GM23338 (cell line): Measurements from ENCODE around the gene MPHOSPH10. TPM values are rescaled to one million over a fixed set of nuclear protein-coding genes. Genes with fewer than 3 reads are reported as not detected.

Source experiments
- ATAC-seq: fragments of 200-7000 bp; cut with Tn5 transposase; 3 replicates; pipeline ENCODE4 v1.9.1; 2020
- DNase-seq: peaks from one replicate; pipeline ENCODE4 v3.0.0-alpha.2; 2015; ENCODE audit warnings: low spot score
- H2AFZ ChIP-seq: fragments of 200-600 bp; sonication (generic); 2 replicates; pipeline ENCODE4 v1.8.0; 2016; ENCODE audit warnings: antibody characterized with exemption, mild to moderate bottlenecking, moderate library complexity
- H3F3A ChIP-seq: fragments of 200-600 bp; sonication (generic); replicated peaks from 2 replicates; pipeline ENCODE4 v1.8.0; 2017; ENCODE audit warnings: antibody characterized with exemption, mixed run types, low read depth
- H3K27ac ChIP-seq: fragments of 200-600 bp; sonication (generic); 2 replicates; pipeline ENCODE4 v1.6.1; 2016; ENCODE audit warnings: low read depth
- H3K27me3 ChIP-seq: fragments of 200-600 bp; sonication (generic); 2 replicates; pipeline ENCODE4 v1.8.0; 2016; ENCODE audit warnings: mild to moderate bottlenecking, mixed run types, moderate library complexity; ENCODE audit not compliant: insufficient read depth
- H3K36me3 ChIP-seq: fragments of 200-600 bp; sonication (generic); 2 replicates; pipeline ENCODE4 v1.8.0; 2016; ENCODE audit warnings: mild to moderate bottlenecking; ENCODE audit not compliant: insufficient read depth
- H3K4me1 ChIP-seq: fragments of 200-600 bp; sonication (generic); 2 replicates; pipeline ENCODE4 v1.8.0; 2016; ENCODE audit warnings: mild to moderate bottlenecking, moderate library complexity; ENCODE audit not compliant: insufficient read depth
- H3K4me2 ChIP-seq: fragments of 200-600 bp; sonication (generic); 2 replicates; pipeline ENCODE4 v1.7.1; 2017; ENCODE audit warnings: mixed run types
- H3K4me3 ChIP-seq: fragments of 200-600 bp; sonication (generic); 2 replicates; pipeline ENCODE4 v1.6.1; 2016; ENCODE audit warnings: mixed run types
- H3K79me2 ChIP-seq: fragments of 200-600 bp; sonication (generic); replicated peaks from 2 replicates; pipeline ENCODE4 v1.8.0; 2017; ENCODE audit warnings: mild to moderate bottlenecking; ENCODE audit not compliant: insufficient read depth
- H3K9me2 ChIP-seq: fragments of 200-600 bp; sonication (generic); 2 replicates; pipeline ENCODE4 v1.8.0; 2017; ENCODE audit not compliant: insufficient read depth
- H4K20me1 ChIP-seq: fragments of 200-600 bp; sonication (generic); replicated peaks from 2 replicates; pipeline ENCODE4 v1.8.0; 2017; ENCODE audit warnings: mild to moderate bottlenecking; ENCODE audit not compliant: insufficient read depth
- H3K27ac Mint-ChIP-seq: 2 replicates; pipeline ENCODE4 v1.8.0; 2020; ENCODE audit warnings: inconsistent platforms, mild to moderate bottlenecking, moderate library complexity, mixed read lengths
- H3K27me3 Mint-ChIP-seq: 3 replicates; pipeline ENCODE4 v1.8.0; 2022; ENCODE audit warnings: low read depth, mild to moderate bottlenecking, moderate library complexity, mixed read lengths, inconsistent platforms; ENCODE audit not compliant: insufficient read depth, poor library complexity
- H3K36me3 Mint-ChIP-seq: 3 replicates; pipeline ENCODE4 v1.8.0; 2021; ENCODE audit warnings: low read depth, mild to moderate bottlenecking, inconsistent platforms, moderate library complexity, mixed read lengths
- H3K4me1 Mint-ChIP-seq: 3 replicates; pipeline ENCODE4 v1.8.0; 2020; ENCODE audit warnings: mild to moderate bottlenecking, inconsistent platforms, mixed read lengths
- H3K4me3 Mint-ChIP-seq: 3 replicates; pipeline ENCODE4 v1.8.0; 2021; ENCODE audit warnings: moderate library complexity, mild to moderate bottlenecking, inconsistent platforms, mixed read lengths
- H3K9me3 Mint-ChIP-seq: 3 replicates; pipeline ENCODE4 v1.8.0; 2020; ENCODE audit warnings: moderate library complexity, mild to moderate bottlenecking, inconsistent platforms, mixed read lengths
- ETS1 ChIP-seq: IDR thresholded peaks from 2 replicates; pipeline ENCODE4 v1.6.1; 2016; ENCODE audit warnings: antibody characterized with exemption
- EZH2 ChIP-seq: fragments of 200-600 bp; sonication (generic); IDR thresholded peaks from one replicate; pipeline ENCODE4 v1.8.0; 2017; ENCODE audit warnings: antibody characterized with exemption, mild to moderate bottlenecking, low read depth; ENCODE audit not compliant: unreplicated experiment
- EZH2phosphoT487 ChIP-seq: fragments of 200-600 bp; sonication (generic); IDR thresholded peaks from one replicate; pipeline ENCODE4 v1.8.1; 2018; ENCODE audit warnings: antibody characterized with exemption; ENCODE audit not compliant: unreplicated experiment
- JUNB ChIP-seq: IDR thresholded peaks from one replicate; pipeline ENCODE4 v1.6.1; 2016; ENCODE audit warnings: antibody characterized with exemption; ENCODE audit not compliant: unreplicated experiment
- STAT1 ChIP-seq: IDR thresholded peaks from one replicate; pipeline ENCODE4 v1.6.1; 2016; ENCODE audit warnings: antibody characterized with exemption; ENCODE audit not compliant: unreplicated experiment
- ZNF331 ChIP-seq: fragments of 250-450 bp; sonication (Bioruptor Pico); IDR thresholded peaks from 2 replicates; pipeline ENCODE4 v1.5.0; 2020; ENCODE audit warnings: low read depth, mild to moderate bottlenecking, moderate library complexity
- polyA plus RNA-seq: library from polyadenylated mRNA; unstranded; fragments of >200 nt; fragmentation: Nextera tagmentation; extraction: Ambion mirVana; gene quantifications from 2 replicates; pipeline ENCODE4 v1.2.1, GENCODE V29; 2016
- total RNA-seq: library from RNA; depleted of rRNA; stranded (reverse); fragments of >200 nt; shearing (Covaris generic); gene quantifications from 2 replicates; pipeline ENCODE4 v1.2.3, GENCODE V29; 2014
- TF ChIP-seq, protein P1 (sequence below): fragments of 250-450 bp; sonication (Bioruptor Pico); IDR thresholded peaks from 2 replicates; pipeline ENCODE4 v1.5.0; 2020; ENCODE audit warnings: mild to moderate bottlenecking, moderate library complexity

The MPHOSPH10 gene
- total and polyA plus RNA-seq, 2 experiments from 2014 or later, result 23.8 to 64.8 TPM

DNA sequence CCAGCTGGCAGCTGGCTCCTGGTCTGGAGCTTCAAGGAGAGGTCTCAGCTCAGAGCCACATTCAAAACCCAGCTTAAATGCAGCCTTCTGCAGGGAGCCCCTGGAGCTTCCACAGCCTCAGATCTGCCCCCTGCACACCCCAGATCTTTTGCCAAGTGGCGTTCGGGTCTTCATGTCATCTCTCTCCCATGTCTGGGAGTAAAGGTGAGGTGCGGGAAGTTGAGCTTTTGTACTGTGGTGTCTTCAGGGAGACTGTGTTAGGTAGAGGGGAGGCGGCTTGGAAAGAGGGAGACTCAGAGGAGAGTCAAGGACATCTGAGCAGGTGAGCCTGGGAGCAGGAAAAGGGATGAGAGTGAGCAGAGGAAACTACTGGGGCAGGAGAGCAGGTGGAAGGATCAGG is 25.4 kb downstream of the MPHOSPH10 start (continued):
- TF ChIP-seq, protein P1, sequence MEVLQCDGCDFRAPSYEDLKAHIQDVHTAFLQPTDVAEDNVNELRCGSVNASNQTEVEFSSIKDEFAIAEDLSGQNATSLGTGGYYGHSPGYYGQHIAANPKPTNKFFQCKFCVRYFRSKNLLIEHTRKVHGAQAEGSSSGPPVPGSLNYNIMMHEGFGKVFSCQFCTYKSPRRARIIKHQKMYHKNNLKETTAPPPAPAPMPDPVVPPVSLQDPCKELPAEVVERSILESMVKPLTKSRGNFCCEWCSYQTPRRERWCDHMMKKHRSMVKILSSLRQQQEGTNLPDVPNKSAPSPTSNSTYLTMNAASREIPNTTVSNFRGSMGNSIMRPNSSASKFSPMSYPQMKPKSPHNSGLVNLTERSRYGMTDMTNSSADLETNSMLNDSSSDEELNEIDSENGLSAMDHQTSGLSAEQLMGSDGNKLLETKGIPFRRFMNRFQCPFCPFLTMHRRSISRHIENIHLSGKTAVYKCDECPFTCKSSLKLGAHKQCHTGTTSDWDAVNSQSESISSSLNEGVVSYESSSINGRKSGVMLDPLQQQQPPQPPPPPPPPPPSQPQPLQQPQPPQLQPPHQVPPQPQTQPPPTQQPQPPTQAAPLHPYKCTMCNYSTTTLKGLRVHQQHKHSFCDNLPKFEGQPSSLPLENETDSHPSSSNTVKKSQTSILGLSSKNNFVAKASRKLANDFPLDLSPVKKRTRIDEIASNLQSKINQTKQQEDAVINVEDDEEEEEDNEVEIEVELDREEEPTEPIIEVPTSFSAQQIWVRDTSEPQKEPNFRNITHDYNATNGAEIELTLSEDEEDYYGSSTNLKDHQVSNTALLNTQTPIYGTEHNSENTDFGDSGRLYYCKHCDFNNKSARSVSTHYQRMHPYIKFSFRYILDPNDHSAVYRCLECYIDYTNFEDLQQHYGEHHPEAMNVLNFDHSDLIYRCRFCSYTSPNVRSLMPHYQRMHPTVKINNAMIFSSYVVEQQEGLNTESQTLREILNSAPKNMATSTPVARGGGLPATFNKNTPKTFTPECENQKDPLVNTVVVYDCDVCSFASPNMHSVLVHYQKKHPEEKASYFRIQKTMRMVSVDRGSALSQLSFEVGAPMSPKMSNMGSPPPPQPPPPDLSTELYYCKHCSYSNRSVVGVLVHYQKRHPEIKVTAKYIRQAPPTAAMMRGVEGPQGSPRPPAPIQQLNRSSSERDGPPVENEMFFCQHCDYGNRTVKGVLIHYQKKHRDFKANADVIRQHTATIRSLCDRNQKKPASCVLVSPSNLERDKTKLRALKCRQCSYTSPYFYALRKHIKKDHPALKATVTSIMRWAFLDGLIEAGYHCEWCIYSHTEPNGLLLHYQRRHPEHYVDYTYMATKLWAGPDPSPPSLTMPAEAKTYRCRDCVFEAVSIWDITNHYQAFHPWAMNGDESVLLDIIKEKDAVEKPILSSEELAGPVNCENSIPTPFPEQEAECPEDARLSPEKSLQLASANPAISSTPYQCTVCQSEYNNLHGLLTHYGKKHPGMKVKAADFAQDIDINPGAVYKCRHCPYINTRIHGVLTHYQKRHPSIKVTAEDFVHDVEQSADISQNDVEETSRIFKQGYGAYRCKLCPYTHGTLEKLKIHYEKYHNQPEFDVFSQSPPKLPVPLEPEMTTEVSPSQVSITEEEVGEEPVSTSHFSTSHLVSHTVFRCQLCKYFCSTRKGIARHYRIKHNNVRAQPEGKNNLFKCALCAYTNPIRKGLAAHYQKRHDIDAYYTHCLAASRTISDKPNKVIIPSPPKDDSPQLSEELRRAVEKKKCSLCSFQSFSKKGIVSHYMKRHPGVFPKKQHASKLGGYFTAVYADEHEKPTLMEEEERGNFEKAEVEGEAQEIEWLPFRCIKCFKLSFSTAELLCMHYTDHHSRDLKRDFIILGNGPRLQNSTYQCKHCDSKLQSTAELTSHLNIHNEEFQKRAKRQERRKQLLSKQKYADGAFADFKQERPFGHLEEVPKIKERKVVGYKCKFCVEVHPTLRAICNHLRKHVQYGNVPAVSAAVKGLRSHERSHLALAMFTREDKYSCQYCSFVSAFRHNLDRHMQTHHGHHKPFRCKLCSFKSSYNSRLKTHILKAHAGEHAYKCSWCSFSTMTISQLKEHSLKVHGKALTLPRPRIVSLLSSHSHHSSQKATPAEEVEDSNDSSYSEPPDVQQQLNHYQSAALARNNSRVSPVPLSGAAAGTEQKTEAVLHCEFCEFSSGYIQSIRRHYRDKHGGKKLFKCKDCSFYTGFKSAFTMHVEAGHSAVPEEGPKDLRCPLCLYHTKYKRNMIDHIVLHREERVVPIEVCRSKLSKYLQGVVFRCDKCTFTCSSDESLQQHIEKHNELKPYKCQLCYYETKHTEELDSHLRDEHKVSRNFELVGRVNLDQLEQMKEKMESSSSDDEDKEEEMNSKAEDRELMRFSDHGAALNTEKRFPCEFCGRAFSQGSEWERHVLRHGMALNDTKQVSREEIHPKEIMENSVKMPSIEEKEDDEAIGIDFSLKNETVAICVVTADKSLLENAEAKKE (CRISPR knock-in tag), result no peak
- TF ChIP-seq STAT1 (no peak), ZNF331 (CRISPR knock-in tag) (no peak)

DNA sequence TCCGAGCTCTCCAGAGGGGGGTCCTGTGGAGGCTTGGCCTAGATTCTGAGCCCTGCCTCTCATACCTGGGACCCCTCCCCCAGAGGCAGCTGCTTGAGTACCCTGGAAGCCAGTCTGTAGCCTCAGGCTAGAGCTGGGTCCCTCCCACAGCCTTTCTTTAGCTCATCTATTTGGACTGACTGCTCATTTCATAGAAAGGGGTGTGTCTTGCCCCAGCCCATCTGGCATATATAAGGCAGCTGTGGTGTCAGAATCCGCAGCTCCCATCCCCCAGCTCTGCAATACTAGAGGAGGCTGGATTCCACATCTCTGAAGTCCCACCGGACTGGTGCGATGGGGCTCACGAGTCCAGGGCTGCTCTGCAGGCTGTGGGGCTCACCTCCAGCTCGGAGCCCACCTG is 26.1 kb downstream of the MPHOSPH10 start:
- Histone ChIP-seq H3K4me3 (no peak overlapping the region), H3K36me3 (no peaks in the 10 kb centered on the region), H3K4me2 (peak overlapping the region; percentile 55; the same call in 1 of the 2 replicates), H3K27me3 (no peaks in the 10 kb centered on the region), H3K79me2 (no peaks in the 10 kb centered on the region), H3K27ac (no peak overlapping the region), H3K4me1 (peaks cover 6% of the 10 kb centered on the region), H3K9me2 (0 out of 2 replicates have a peak, but pooled peaks cover 2% of the 10 kb centered on the region), H4K20me1 (no peaks in the 10 kb centered on the region), H2AFZ (no peak overlapping the region), H3F3A (no peaks in the 10 kb centered on the region)
- Mint-ChIP-seq H3K36me3 (no peaks in the 10 kb centered on the region), H3K27me3 (peaks cover 14% of the 10 kb centered on the region), H3K27ac (no peak overlapping the region), H3K4me3 (no peak overlapping the region), H3K4me1 (peaks cover 12% of the 10 kb centered on the region), H3K9me3 (no peaks in the 10 kb centered on the region)
- peak; percentile 26 for DNase-seq
- no peak for TF ChIP-seq STAT1
- TF ChIP-seq EZH2, result no peak
- TF ChIP-seq JUNB, result no peak
- no peak for TF ChIP-seq EZH2phosphoT487
- TF ChIP-seq, protein P1 (CRISPR knock-in tag), result no peak
- TF ChIP-seq ZNF331 (CRISPR knock-in tag), result no peak
- no peak for TF ChIP-seq ETS1
- ATAC-seq, result peak; percentile 28
